GM12875 (cell line): ENCODE data around the gene SEMA4C.

Experiments
- H3K4me3 ChIP-seq: one replicate; pipeline ENCODE4 v1.5.1; 2011; ENCODE audit warnings: low read depth, low read length, control low read depth
- TF ChIP-seq, protein P1 (sequence below): IDR thresholded peaks from 2 replicates; pipeline ENCODE4 v1.5.1; 2011; ENCODE audit warnings: low read depth, mild to moderate bottlenecking, control low read depth, inconsistent platforms, low read length, moderate library complexity, borderline replicate concordance; ENCODE audit not compliant: insufficient read depth

SEMA4C gene

DNA sequence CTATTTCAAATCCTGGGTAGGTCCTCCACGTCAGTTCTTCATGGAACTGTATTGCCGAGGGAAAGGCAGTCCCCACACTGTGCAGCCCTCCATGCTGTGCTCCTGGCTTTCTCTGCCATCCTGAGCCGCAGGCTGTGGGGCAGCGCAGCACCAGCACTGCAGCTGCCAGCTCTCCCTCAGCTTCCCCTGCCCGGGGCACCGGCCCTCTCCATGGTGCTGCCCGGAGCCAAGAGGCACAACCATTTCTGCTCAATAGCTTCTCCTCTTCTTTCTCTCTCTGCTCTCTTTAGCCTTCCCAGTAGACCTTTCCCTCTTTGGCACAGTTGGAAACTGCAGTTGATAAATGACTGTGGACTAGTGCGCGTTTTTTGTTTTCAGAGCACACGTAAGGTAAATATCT is 38.2 kb downstream of the SEMA4C start:
- TF ChIP-seq, protein P1, sequence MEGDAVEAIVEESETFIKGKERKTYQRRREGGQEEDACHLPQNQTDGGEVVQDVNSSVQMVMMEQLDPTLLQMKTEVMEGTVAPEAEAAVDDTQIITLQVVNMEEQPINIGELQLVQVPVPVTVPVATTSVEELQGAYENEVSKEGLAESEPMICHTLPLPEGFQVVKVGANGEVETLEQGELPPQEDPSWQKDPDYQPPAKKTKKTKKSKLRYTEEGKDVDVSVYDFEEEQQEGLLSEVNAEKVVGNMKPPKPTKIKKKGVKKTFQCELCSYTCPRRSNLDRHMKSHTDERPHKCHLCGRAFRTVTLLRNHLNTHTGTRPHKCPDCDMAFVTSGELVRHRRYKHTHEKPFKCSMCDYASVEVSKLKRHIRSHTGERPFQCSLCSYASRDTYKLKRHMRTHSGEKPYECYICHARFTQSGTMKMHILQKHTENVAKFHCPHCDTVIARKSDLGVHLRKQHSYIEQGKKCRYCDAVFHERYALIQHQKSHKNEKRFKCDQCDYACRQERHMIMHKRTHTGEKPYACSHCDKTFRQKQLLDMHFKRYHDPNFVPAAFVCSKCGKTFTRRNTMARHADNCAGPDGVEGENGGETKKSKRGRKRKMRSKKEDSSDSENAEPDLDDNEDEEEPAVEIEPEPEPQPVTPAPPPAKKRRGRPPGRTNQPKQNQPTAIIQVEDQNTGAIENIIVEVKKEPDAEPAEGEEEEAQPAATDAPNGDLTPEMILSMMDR, result no peak
- no peak overlapping the region for H3K4me3 ChIP-seq

DNA sequence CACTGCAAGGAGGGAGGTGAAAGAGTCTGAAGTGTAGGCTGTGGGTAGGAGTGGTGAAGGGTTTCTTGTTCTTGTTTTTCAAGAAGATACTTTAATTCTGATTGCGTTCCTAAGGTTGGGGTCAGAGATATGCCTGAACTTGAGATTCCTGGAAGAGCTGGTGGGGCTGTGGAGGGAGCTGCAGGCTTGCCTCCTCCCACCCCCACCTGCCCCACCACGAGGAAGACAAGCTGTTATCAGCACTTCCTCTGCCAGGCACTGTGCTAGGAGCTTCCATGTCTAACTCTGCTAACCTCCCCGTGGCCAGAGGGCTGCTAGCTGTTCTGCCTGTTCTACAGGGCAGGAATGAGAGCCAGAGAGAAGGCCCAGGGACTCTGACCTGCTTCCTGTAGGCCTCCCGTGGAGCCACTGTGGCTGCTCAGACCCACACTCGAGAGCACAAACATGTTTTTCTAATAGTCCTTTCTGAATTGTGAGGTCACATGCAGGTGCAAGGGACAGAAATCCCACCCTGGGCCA is 39.8 kb downstream of the SEMA4C start:
- TF ChIP-seq, protein P1, result no peak
- no peak overlapping the region for H3K4me3 ChIP-seq

DNA sequence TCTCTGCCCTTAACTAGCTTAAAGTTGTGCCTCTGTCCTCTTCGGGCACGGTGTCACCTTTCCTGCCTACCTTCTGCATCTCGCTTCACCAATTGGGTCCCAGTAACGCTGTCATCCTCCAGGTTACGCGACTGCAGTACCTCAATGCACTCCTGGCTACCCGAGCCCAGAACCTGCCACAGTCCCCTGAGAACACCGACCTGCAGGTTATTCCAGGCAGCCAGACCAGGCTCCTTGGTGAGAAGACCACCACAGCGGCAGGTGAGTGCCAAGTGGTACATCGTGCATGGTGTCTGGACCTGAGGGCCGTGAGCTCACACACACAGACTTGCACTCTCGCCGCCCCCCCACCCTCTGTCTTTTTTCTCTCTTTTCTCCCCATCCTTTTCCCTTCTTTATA is 41.0 kb downstream of the SEMA4C start:
- TF ChIP-seq, protein P1, result no peak

DNA sequence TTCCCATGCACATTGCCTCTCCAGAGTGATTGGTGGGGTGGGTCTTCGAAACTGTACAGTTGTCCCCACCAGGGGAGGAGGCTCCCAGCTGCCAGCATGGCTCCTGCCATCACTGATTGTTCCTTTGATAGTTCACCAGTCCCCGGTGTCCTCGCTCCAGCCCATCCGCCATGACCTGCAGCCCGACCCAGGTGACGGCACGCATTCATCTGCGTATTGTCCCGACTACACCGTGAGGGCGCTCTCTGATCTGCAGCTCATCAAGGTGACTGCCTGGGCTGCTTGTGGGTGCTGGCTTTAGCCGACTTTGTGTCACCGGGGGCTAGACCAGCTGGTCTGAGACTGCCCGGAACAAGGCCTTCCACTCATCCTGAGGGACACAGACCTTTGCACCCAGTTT is 41.4 kb downstream of the SEMA4C start:
- H3K4me3 ChIP-seq, result no peak overlapping the region
- TF ChIP-seq, protein P1, result no peak

More for the DNA sequence above, 41.0 kb downstream of the SEMA4C start:
- H3K4me3 ChIP-seq, result no peak overlapping the region

DNA sequence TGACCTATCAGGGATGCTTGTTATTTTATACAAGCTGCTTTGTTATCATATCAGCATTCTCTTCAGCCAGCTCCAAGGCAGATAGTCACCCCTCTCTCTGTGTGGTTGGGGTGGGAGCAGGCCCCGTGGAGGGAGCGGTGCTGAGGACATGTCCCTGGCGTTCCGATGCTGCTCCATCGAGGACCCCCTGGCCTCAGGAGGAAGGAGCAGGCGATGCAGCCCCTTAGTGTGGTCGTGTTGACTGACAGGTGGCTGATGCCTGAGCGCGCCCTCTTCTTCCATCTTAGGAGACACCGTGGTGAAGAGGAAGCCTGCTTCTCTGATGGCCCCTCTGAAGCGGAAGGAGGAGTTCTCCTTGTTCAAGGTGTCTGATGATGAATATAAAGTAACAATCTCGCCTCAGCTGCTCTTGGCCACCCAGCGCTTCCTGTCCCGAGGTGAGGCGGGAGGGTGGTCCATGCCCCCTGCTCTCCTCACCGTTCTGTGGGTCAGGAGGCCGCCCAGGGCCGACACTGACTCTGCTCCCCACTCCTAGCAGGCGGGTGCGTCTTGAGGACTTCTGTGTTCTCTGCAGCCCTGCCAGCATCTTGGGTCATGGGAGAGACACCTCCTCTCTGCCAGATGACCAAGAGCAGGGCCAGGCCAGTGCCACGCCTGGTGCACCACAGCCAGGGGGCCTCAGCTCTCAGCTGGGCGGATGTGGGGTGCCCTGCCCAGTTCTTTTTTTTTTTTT is 43.2 kb downstream of the SEMA4C start:
- no peak overlapping the region for H3K4me3 ChIP-seq
- TF ChIP-seq, protein P1, result no peak

DNA sequence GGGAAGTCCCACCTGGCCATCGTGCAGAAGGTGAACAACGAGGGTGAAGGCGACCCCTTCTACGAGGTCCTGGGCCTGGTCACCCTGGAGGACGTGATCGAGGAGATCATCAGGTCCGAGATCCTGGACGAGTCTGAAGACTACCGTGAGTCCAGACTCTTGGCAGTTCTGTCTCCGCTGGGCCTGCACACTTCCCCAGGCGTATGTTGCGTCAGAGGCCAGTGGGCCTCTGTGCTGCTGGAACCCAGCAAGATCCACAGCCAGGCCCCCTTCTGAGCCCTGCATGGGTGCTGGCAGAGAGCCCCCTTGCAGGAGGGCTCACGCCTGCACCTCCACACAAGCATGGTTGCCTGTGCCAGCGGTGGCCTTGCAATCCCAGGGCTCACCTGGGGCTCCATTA is 44.8 kb downstream of the SEMA4C start:
- H3K4me3 ChIP-seq, result no peak overlapping the region
- TF ChIP-seq, protein P1, result no peak
